Right renal cortex interstitium (tissue), 3 donors: ENCODE measurements around the gene TAPBPL. TPM values are rescaled to one million over a fixed set of nuclear protein-coding genes. Genes with fewer than 3 reads are reported as not detected.
"Not testable (repeated sequence)": the region's sequence is repeated elsewhere in the genome, so short reads cannot be mapped to it uniquely, and the experiment has no call there.

ENCODE experiments used
- DNase-seq, 3 donors: peaks; one replicate each; pipeline ENCODE4 v3.0.0-alpha.2; 2013; ENCODE audit warnings: low read depth in 3 of 3, low spot score in 2 of 3
- polyA plus RNA-seq, 3 donors: library from polyadenylated mRNA; unstranded; fragments of 120-200 nt; gene quantifications; one replicate each; pipeline ENCODE4 v1.2.1, GENCODE V29; 2013; ENCODE audit not compliant: insufficient read length in 3 of 3

Gene TAPBPL
- polyA plus RNA-seq, 3 donors, result 13.5 to 23.0 (median 20.5) TPM

- DNase-seq, result no peak
Observed at GRCh38 chr12:6461401-6462233, 9.8 kb downstream of the TAPBPL start.

- DNase-seq, result no peak
Observed at GRCh38 chr12:6462234-6462995, 10.6 kb downstream of the TAPBPL start.

- no peak for DNase-seq
Observed at GRCh38 chr12:6463216-6463615, 11.4 kb downstream of the TAPBPL start.

- DNase-seq, result no peak
Observed at GRCh38 chr12:6463858-6464257, 12.0 kb downstream of the TAPBPL start.

GRCh38 chr12:6464531-6464930 is 12.7 kb downstream of the TAPBPL start:
- no peak for DNase-seq

- DNase-seq, result peak in 2 of 3 donors; percentile 53 to 56
Observed at GRCh38 chr12:6465467-6466183, 13.8 kb downstream of the TAPBPL start.

GRCh38 chr12:6466184-6466573 is 14.3 kb downstream of the TAPBPL start:
- DNase-seq, result no peak

- not testable (repeated sequence) for DNase-seq
Observed at GRCh38 chr12:6466751-6467150, 14.9 kb downstream of the TAPBPL start.

GRCh38 chr12:6467571-6468282 is 15.9 kb downstream of the TAPBPL start:
- DNase-seq, result not testable (repeated sequence)

GRCh38 chr12:6468283-6468575 is 16.4 kb downstream of the TAPBPL start:
- no peak for DNase-seq

- no peak for DNase-seq
Observed at GRCh38 chr12:6469092-6469491, 17.2 kb downstream of the TAPBPL start.

GRCh38 chr12:6469609-6470374 is 17.9 kb downstream of the TAPBPL start:
- DNase-seq, result no peak

GRCh38 chr12:6470375-6471163 is 18.7 kb downstream of the TAPBPL start, which contains the start of gene VAMP1:
VAMP1 (minus strand) TSS chr12:6470677; CDS start chr12:6470531, 146 bp downstream.
- peak; percentile 85 to 92 (median 91) for DNase-seq

GRCh38 chr12:6471989-6472360 is 20.1 kb downstream of the TAPBPL start:
- DNase-seq, result no peak

- no peak for DNase-seq
Observed at GRCh38 chr12:6472491-6472890, 20.6 kb downstream of the TAPBPL start.

- not testable (repeated sequence) for DNase-seq
Observed at GRCh38 chr12:6475233-6475975, 23.6 kb downstream of the TAPBPL start.

- no peak for DNase-seq
Observed at GRCh38 chr12:6476489-6476888, 24.6 kb downstream of the TAPBPL start.

GRCh38 chr12:6477601-6478377 is 25.9 kb downstream of the TAPBPL start:
- not testable (repeated sequence) for DNase-seq
